Measurements from ENCODE around the gene SMIM35.
"Not testable (repeated sequence)": the region's sequence is repeated elsewhere in the genome, so short reads cannot be mapped to it uniquely, and the experiment has no call there.

Gene SMIM35

DNA sequence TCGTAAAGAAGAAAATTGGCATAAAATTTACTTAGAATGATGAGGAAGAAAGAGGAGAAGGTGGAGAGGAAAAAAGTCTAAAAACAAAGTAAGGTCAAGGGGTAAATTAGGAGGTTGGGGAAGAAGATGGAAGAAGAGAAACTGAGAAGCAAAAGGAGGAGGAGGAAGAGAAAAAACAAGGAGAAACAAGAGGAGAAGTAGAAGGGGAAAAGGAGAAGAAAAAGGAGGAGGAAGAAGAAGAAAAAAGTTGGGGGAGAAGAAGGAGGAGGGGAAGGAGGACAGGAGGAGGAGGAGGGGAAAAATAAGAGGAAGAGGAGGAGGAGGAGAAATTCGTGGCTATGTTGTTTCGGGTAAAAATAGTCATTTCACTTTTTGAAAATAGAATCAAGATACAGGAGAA is 58.1 kb downstream of the SMIM35 start:
- no peak for DNase-seq (ENCODE audit: low read depth in 3 of 3)

DNA sequence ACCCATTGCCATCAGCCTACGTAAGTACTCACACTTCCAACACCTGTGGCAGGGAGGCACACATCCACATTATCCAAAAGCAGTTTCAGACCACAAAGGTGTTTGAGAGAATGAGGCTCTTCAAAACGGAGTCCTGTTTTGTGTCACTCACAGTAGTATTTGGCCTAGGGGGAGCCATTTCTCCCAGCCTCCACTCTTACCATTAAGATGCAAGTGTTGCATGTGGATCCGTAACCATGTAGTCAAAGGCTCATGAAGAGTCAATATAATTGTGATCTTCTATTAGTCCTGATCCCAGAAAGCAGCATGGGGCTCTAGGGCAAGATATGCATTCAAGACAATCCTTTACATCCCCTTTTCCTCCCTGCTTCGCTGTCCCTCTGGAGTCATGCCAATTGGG is 59.1 kb downstream of the SMIM35 start:
- DNase-seq (ENCODE audit: low read depth in 3 of 3): no peak

DNA sequence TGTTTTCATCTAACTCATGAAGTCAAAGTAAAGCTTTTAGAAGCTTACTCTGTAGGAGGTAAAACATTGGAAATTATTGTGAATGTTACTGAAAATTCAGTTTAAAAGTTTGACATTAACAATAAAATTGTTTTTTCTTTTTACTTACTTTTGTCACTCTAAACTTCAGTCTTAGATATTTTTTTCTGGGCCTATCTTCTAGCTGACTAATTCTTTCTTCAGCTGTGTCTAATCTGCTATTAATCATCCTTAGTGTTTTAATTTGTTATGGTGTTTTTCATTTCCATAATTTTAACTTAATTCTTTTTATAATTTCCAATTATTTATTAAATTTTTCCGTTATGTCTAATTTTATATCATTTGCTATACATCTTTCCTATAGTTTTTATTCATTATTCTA is 65.6 kb downstream of the SMIM35 start:
- no peak for DNase-seq (ENCODE audit: low read depth in 3 of 3)

DNA sequence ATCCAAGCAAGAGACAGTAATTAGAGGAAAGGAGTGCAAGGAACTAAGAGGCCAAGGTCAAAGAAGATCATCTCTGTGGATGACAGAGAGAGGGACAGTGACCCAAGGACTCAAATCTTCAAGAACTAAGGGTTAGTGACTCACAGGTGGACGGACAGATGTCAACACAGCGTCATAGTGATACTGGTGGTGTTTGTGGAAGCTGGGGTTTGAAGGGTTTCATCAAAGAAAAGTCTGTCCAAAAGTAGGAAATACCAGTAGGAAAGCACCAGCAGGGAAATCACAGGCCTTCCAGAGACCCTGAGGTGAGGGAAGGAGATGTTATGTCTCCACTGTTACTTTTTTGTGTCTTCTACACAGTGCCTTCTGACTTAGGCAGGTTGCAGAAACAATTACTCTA is 68.4 kb downstream of the SMIM35 start:
- no peak for DNase-seq (ENCODE audit: low read depth in 3 of 3)

DNA sequence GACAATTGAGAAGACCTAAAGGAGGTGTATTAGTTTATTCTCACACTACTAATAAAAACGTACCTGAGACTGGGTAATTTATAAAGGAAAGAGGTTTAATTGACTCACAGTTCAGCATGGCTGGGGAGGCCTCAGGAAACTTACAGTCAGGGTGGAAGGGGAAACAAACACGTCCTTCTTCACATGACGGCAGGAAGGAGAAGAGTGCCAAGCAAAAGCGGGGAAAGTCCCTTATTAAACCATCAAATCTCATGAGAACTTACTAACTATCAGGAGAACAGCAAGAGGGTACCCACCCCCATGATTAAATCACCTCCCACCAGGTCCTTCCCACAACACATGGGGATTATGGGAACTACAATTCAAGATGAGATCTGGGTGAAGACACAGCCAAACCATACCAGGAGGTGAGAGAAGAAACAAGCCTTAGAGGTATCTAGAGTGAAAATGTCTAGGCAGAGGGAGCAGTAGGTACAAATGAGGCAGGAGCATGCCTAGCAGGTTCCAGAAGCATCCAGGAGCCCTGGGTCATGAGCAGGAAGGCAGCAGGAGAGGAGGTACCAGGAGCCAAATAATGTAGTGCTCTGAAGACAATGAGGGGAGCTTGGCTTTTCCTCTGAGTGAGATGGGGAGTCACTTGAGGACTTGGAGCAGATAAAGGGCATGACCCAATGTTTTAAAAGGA is 69.0 kb downstream of the SMIM35 start:
- DNase-seq (ENCODE audit: low read depth in 3 of 3): no peak

DNA sequence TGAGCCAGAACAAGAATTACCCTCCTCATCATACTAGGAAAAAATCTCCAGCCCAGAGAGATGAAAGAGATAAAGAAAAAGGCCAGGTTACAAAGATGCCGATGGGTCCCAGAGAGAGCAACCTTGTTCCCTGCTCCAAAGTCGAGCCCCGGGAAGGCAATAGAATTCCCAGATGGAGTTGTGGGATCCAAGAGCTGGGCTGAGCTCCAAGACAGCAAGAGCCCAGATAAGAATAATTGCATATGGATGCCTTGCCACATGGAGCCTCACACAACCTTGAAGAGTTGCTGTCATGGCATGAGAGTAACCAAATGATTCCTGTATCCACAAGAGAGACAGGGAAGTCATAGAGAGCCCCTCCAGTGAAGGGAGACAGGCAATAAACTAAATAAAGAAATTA is 69.7 kb downstream of the SMIM35 start:
- DNase-seq (ENCODE audit: low read depth in 3 of 3): no peak

DNA sequence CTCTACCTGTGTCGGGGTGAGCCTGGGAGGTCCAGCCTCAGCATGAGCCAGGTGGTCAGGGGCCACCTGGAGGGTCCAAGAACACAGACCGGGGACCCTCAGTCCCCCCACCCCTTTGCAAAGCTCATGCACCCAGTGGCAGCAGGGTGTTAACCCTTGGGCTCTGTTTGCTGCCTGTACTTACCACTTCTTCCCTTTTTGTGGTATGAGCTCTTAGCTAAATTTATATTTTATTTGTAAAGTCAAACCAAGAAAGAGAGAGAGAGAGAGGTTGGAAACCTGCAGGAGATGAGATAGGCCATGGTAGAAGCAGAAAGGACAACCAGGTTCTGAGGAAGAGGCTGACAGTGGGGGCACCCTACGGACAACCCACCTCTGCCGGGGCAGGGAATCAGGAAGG is 70.7 kb downstream of the SMIM35 start:
- no peak for DNase-seq (ENCODE audit: low read depth in 3 of 3)

DNA sequence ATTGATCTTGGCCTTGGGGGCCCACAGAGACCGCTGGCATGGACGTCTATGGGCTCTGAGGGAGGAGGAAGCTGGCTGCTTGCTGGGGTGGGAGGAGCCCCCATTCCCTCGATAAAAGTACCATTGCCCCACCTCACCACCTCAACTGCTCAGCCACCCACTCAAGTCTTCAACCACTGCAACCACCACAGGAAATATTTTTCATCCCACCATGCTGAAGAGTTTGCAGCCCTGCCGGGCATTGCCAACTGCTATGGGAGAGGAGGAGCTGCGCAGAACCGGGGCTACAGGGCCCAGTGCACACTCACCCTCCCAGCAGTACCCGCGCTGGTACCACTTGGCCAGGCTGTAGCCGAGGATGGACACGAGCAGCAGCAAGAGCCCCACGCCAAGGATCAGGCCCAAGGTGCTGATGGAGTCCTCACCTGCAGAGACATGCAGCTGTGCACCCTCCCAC is 71.3 kb downstream of the SMIM35 start:
- DNase-seq (ENCODE audit: low read depth in 3 of 3): no peak

DNA sequence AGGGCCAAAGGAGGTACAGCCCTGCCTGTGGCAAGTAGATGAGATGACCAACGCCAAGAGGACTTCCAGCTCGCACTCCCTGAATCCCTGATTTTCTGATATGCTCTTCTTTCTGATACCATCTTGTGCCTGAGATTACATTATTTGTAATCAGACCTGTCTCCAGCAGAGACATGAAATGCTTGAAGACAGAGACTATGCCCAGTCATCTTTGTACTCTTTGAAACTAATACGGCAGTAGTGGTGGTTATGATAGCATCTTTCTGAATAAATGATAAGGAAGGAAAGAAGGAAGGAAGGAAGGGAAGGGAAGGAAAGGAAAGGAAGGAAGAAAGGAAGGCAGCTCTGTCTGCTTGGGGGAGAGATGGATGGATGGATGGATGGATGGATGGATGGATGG is 72.7 kb downstream of the SMIM35 start:
- no peak for DNase-seq (ENCODE audit: low read depth in 3 of 3)

DNA sequence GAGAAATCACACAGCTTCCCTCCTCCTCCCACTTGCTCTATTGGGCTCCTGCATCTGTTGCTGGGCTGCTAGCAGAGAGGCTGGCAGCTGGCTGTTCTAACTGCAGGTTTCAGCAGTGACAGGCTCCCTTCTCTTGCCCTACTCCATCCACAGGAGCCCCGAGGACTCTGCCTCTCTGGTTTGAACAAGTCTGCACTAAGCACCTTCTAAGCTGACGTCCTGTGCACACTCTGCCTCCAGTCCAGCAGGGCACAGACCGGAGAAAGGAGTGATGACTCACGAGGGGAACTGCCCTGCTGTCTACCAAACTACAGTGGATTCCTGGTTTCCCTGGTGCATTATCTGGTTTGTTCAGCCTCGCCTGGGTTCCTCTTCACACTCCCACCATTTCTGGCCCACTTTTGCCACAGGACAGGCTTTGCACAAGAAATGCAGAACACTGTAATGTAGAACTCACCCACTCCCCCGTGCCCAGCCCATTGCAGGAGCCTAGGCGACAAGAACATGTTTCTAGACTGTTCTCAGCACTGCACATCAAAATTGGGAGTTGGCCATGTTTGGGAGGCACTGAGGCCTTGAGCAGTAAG is 74.6 kb downstream of the SMIM35 start:
- no peak for DNase-seq (ENCODE audit: low read depth in 3 of 3)

DNA sequence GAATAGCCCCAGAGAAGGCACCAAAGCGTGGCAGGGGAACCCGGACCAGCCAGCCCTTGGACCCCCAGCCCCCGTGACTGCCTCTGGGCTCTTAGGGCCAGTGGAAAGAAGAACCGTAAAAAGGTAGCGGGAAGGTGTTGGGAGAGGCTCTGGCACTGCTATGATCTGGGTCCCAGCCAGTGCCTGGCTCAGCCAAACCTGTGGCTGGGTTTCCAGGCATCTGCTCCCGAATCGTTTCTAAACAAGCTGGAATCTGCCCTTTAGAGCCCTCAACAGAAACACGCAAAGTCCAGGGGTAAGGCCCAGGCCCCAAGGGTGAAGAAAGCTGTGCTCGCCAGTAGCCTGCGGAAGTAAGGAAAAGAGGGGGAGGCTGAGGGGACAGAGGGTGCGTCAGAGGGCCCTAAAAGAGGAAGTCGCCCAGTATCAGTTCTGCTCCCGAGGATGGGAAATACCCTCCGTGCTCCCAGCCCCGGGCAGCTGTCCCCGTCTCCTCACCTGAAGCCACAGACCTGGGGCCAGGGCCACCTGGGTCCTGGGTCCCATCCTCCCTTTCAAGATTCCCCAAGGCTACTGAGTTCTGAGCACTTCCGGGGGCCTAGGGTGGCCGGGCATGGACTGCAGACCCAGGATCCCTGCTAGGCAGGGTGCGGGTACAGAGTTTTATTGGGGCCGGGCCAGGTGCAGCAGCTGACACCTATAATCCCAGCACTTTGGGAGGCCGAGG is 75.9 kb downstream of the SMIM35 start:
- no peak for DNase-seq (ENCODE audit: low read depth in 3 of 3)

DNA sequence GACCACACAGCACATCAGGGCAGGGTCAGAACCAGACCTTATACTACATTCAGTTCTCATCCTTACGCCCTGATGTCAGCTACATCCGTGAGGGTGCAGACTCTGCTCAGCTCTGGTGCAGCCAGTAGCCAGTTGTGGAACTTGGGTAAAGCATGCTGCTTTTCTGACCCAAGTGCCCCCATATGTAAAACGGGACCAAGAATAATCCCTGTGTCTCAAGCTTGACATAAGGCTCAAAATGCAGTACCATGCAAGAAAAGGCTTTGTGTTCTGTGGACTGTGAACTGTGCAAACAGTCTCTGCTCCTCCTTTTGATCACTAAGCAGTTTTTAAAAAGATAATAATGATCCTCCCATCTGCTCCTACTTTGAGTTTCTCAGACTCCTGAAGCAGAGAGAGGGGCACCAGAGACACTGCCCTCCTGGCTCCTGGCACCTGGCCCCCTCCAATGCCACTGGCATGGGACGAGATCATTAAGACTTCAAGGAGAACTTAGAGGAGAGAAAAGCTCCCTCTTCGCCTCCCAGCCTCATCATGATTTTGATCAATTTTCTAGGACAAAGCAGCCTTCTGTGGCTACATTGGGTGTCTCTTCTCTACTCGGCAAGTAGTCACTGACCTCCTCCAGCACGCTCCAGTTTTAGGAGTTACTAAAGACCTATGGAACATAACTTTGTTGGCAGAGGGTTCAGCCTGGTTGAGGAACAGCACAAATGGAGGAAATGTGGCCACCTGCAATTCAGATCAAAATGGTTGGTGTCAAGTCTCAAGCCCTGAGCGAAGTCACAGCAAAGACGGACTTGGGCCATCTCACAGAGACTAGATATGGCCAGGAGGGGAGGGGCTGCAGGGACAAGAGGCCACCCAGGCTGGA is 76.7 kb downstream of the SMIM35 start:
- DNase-seq (ENCODE audit: low read depth in 3 of 3): no peak

DNA sequence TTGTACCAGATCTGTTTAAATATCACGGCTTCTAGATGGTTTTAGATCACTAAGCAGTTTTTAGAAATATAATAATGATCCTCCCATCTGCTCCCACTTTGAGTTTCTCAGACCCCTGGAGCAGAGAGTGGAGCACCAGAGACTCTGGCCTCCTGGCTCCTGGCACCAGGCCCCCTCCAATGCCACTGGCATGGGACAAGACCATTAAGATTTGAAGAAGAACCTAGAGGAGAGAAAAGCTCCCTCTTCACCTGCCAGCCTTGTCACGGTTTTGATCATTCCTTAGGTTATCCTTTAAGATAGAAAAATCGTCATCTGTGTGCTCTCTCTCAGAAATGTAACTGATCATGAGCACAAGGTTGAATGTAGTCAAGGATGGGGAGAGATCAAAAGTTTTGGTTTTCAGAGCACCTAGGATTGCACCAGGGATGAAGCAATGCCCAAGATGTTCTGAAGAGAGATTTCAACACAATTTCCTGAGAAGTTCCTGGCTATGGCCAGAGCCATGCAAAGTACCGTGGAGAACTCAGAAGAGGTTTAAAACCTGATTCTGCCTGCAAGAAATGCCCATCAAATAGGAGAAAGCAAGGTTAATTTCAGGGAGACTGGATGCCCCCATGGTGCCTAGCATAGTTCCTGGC is 78.4 kb downstream of the SMIM35 start:
- DNase-seq (ENCODE audit: low read depth in 3 of 3): no peak

DNA sequence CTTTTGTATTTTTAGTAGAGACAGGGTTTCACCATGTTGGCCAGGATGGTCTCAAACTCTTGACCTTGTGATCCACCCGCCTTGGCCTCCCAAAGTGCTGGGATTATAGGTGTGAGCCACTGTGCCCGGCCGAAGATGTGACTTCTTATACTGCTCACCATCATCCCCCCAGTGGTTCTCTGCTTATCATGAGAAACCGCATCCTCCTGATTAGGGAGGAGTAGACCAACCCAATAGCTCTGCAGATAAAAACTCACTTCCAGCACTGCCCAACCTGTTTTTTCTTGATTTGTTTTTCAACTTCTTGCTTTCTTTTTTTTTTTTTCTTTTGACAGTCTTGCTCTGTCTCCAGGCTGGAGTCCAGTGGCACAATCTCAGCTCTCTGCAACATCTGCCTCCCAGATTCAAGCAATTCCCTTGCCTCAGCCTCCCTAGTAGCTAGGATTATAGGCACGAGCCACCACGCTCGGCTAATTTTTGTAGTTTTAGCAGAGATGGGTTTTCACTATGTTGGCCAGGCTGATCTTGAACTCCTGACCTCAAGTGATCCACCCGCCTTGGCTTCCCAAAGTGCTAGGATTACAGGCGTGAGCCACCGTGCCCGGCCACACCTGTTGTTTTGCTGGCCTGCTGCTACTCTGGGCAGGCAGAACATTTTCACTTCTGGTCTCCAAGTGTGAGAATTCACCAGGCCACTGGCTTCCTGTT is 79.0 kb downstream of the SMIM35 start:
- DNase-seq (ENCODE audit: low read depth in 3 of 3): not testable (repeated sequence)

DNA sequence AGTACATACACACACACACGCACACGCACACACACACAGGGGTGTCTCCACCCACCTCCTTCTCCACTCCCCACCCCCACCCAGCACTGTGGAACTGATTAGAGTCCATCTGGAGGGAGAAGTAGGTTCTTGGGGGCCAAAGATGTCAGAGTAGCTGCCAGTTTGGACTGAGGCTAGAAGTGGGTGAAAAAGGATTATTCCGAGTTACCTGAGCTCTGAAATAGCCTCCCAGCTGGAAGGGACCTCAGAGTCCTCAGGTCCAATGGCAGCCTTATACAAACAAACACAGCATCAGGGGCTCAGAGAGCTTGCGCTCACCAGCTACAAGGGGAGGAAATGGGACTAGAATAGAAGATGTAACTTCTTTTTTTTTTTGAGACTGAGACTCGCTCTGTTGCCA is 79.7 kb downstream of the SMIM35 start:
- no peak for DNase-seq (ENCODE audit: low read depth in 3 of 3)

DNA sequence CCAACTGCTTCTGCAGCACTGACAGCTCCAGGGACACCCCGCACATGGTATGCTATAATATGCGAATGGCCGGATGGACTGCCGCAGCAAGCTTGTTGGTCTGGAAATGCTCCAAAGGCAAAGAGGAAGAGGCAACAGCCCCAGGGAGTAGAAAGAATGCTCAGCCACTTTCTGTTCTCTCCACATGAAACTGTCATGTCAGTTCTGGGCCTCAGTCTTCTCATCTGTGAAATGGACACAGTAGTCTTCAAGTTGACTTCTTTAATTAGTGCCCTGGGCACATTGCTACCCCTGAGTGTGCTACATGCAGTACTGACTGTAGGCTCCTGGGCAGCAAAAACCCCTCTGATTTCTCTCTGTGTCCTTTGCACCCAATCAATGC is 80.6 kb downstream of the SMIM35 start:
- no peak for DNase-seq (ENCODE audit: low read depth in 3 of 3)

DNA sequence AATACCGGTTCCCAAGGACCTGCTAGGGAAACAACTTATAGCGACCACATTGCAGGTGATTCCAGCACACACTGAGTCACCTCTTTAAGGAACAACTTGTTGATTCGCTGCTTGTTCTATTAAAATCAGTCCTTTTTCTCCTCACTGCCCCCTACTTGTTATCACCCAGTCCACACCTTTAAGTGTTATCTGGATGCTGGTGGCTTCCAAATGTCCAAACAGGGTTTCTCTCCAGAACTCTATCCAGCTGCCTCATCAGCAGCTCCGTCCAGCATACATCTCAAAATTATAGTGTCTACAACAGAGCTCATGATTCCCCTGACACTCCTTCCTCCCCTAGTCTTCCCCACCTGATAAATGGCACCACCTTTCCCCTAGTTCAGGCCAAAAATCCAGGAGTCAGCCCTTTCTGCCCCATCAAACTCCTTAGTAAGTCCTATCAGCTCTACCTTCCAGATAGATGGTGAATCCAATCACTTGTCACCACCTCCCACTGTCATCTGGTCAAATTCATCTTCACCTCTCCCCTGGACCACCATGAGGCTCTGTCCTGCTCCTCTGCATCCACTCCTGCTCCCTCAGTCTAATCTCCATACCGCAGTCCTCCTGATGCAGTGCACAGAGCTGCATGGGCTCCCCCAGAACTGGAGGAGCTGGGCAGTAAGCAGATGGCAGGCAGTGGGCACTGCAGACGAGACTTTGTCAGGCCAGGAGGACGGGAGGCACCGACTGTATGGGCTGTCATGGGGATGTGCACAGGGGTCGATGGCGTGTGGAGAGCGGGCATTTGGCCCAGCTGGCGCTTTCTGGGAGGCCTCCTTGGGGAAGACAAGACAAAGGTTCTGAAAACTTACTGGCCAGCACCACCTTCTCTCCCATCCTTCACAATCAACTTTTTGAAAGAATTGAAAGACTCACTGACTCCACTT is 81.3 kb downstream of the SMIM35 start:
- DNase-seq (ENCODE audit: low read depth in 3 of 3): no peak

DNA sequence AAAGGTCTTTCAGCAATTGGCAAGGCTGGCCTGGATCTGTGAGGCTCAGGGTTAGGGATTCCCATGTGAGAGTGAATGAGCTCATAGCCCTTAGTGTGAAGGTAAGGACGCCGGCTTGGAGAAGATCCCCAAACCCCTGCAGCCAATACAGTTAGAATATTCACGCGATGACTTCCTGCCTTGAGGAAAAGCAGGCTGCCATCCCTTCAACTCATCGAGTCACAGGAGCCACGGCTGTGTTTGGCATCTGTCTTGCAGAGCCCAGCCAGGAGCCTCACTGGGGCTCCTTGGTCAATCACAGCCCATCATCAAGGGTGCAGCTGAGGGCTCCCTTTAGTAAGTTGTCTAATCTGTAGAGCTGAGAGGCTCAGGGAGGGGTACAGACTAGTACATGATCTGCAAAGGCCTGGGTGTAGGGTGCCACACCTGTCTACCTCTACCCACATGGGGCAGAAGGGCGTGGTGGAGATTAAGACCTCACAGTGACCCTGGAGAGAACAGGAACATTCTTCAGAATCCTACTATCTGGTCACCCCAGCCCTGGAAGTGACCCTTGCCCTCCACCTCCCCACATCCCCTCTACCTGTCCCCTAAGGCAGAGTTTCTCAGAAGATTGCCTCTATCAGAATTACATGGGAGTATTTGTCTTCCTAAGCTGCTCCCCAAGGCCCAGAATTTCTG is 82.1 kb downstream of the SMIM35 start:
- DNase-seq (ENCODE audit: low read depth in 3 of 3): no peak

DNA sequence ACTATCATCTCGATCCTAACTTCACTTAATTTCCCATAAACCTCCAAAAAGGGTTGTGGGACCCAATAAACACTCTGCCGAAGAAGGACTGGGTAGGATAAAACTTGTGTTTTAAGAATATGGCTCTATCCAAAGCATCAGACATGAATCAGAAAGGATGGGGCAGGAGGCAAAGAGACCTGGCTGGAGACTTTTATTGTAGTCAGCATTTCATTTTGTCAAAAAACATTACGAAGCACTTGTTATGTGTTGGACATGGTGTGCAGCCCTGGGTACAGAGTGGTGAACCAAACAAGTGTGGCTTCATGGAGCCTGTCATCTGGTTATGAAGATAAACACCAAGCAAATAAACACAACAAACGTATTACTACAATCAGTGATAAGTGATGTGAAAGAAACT is 83.3 kb downstream of the SMIM35 start:
- DNase-seq (ENCODE audit: low read depth in 3 of 3): no peak

Data from stimulated activated CD4-positive, alpha-beta T cell treated with anti-CD3 and anti-CD28 coated beads, TNF-alpha, amount 100 ng/mL, for 24 hours (primary cell).